Tibial nerve (tissue), 4 donors: ENCODE results near the gene NKAIN2.

Source experiments
- EP300 ChIP-seq, 2 donors: sonication (generic); formaldehyde crosslinking; IDR thresholded peaks; one replicate each; pipeline ENCODE4 v1.6.1; 2017; ENCODE audit warnings: antibody characterized with exemption in 2 of 2, mild to moderate bottlenecking in 1 of 2
- TF ChIP-seq, protein P1 (sequence below), 5 experiments: fragments of 200-600 bp in 3 of 5; fragments of 450-650 bp in 2 of 5; sonication (generic) in 3 of 5; IDR thresholded peaks; one replicate each; pipeline ENCODE4 v1.5.1; 2016 to 2019; ENCODE audit warnings: antibody characterized with exemption in 5 of 5, mild to moderate bottlenecking in 3 of 5, moderate library complexity in 2 of 5

DNA sequence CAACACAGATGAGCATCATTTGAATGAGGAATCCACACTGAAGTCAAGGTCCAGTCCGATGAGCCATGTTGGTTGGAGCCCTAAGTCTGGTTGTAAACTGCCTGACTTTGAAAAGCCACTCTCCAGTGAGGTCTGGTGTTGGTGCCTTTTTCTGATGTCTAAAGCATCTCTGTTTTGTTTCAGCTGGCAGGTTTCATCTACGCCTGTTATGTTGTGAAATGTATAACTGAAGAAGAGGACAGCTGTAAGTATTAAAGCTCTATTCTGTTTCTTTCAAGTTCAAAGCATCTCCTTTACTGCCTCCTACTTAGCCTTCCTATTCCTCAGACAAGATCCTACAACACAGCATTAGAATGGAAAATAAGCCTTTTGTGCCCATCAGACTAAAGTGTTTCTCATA is 987.5 kb downstream of the NKAIN2 start:
- TF ChIP-seq, protein P1, sequence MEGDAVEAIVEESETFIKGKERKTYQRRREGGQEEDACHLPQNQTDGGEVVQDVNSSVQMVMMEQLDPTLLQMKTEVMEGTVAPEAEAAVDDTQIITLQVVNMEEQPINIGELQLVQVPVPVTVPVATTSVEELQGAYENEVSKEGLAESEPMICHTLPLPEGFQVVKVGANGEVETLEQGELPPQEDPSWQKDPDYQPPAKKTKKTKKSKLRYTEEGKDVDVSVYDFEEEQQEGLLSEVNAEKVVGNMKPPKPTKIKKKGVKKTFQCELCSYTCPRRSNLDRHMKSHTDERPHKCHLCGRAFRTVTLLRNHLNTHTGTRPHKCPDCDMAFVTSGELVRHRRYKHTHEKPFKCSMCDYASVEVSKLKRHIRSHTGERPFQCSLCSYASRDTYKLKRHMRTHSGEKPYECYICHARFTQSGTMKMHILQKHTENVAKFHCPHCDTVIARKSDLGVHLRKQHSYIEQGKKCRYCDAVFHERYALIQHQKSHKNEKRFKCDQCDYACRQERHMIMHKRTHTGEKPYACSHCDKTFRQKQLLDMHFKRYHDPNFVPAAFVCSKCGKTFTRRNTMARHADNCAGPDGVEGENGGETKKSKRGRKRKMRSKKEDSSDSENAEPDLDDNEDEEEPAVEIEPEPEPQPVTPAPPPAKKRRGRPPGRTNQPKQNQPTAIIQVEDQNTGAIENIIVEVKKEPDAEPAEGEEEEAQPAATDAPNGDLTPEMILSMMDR (IDR thresholded peaks at IDR 0.05): no peak
- TF ChIP-seq EP300 (IDR thresholded peaks at IDR 0.05): no peak
